Panc1 (cell line): ENCODE results near the gene DNAJC4. TPM values are rescaled to one million over a fixed set of nuclear protein-coding genes. Genes with fewer than 3 reads are reported as not detected.

Experiments used
- ATAC-seq: fragments of 200-7000 bp; cut with Tn5 transposase; 2 replicates; pipeline ENCODE4 v1.9.1; 2020; ENCODE audit warnings: mild to moderate bottlenecking, moderate library complexity
- BruUV-seq: library from RNA; stranded (reverse); fragments of 400-500 nt; replicated peaks from 2 replicates; lab custom pipeline; 2021; lab: Mats Ljungman, UMichigan
- CTCF ChIA-PET: fragments of 300-600 bp; sonication (Branson Sonifier 250); formaldehyde crosslinking; loops from one replicate; lab custom pipeline; 2022; ENCODE audit warnings: antibody characterized with exemption; lab: Charles Lee
- POLR2A ChIA-PET: fragments of 300-600 bp; sonication (Branson Sonifier 250); formaldehyde crosslinking; loops from one replicate; lab custom pipeline; 2022; ENCODE audit warnings: antibody characterized with exemption; lab: Charles Lee
- DNase-seq: peaks from one replicate; pipeline ENCODE4 v3.0.0-alpha.2; 2010; ENCODE audit warnings: low read depth, low spot score
- H3K27ac ChIP-seq: 2 replicates; pipeline ENCODE4 v1.5.1; 2011; ENCODE audit warnings: mild to moderate bottlenecking, low read length, inconsistent platforms
- H3K27me3 ChIP-seq: fragments of 200-500 bp; sonication (Bioruptor generic); 2 replicates; pipeline ENCODE4 v1.6.0; 2014; ENCODE audit warnings: low read length, inconsistent platforms; ENCODE audit not compliant: control insufficient read depth, insufficient read depth
- H3K36me3 ChIP-seq: fragments of 200-500 bp; sonication (Bioruptor generic); 2 replicates; pipeline ENCODE4 v1.5.1; 2014; ENCODE audit warnings: inconsistent platforms, mild to moderate bottlenecking, low read length, moderate library complexity; ENCODE audit not compliant: control insufficient read depth, insufficient read depth
- H3K4me1 ChIP-seq: 2 replicates; pipeline ENCODE4 v1.5.1; 2011; ENCODE audit warnings: inconsistent platforms, mild to moderate bottlenecking, low read length, moderate library complexity; ENCODE audit not compliant: control insufficient read depth, insufficient read depth
- H3K4me3 ChIP-seq, 2 experiments: 2 replicates each; pipeline ENCODE4 v1.5.1; 2011 to 2012; ENCODE audit warnings: low read depth in 2 of 2, low read length in 2 of 2, mild to moderate bottlenecking in 2 of 2, inconsistent platforms in 1 of 2, moderate library complexity in 1 of 2
- H3K9me3 ChIP-seq: fragments of 200-500 bp; sonication (Bioruptor generic); 2 replicates; pipeline ENCODE4 v1.5.1; 2014; ENCODE audit warnings: low read depth, mild to moderate bottlenecking, inconsistent platforms, low read length, moderate library complexity; ENCODE audit not compliant: control insufficient read depth, insufficient read depth
- POLR2AphosphoS5 ChIP-seq: IDR thresholded peaks from 2 replicates; pipeline ENCODE4 v1.6.1; 2012; ENCODE audit warnings: mild to moderate bottlenecking, low read depth, low read length, moderate library complexity
- SIN3A ChIP-seq: IDR thresholded peaks from 2 replicates; pipeline ENCODE4 v1.6.1; 2012; ENCODE audit warnings: low read depth, mild to moderate bottlenecking, low read length, moderate library complexity, borderline replicate concordance; ENCODE audit not compliant: insufficient read depth
- TCF7L2 ChIP-seq: IDR thresholded peaks from 2 replicates; pipeline ENCODE4 v1.6.1; 2011; ENCODE audit warnings: mild to moderate bottlenecking, low read depth, low read length, inconsistent platforms
- in situ Hi-C: cut with HindIII; loops from 2 replicates; pipeline ENCODE4 v1.10.0; 2016; ENCODE audit warnings: low sequenced_read_pairs, low pct_unique_long_range_greater_than_20kb
- intact Hi-C: fragments of 100-400 bp; cut with micrococcal nuclease; formaldehyde crosslinking; loops from one replicate; pipeline ENCODE4 v1.10.0; 2022; ENCODE audit not compliant: unreplicated experiment
- total RNA-seq: library from RNA; stranded (reverse); gene quantifications from one replicate; pipeline ENCODE4 v1.2.1, GENCODE V29; 2021; ENCODE audit not compliant: unreplicated experiment
- TF ChIP-seq, protein P1 (sequence below): fragments of 450-650 bp; IDR thresholded peaks from 2 replicates; pipeline ENCODE4 v1.5.1; 2017; ENCODE audit warnings: mild to moderate bottlenecking
- TF ChIP-seq, protein P2 (sequence below), 2 experiments: IDR thresholded peaks; 2 replicates each; pipeline ENCODE4 v1.6.1; 2011 to 2012; ENCODE audit warnings: low read depth in 2 of 2, control low read depth in 1 of 2, low read length in 1 of 2, mild to moderate bottlenecking in 1 of 2, moderate library complexity in 1 of 2; ENCODE audit not compliant: insufficient read depth in 1 of 2

DNAJC4 gene
- total RNA-seq, 1 experiment from 2014 or later: 41.0 TPM

DNA sequence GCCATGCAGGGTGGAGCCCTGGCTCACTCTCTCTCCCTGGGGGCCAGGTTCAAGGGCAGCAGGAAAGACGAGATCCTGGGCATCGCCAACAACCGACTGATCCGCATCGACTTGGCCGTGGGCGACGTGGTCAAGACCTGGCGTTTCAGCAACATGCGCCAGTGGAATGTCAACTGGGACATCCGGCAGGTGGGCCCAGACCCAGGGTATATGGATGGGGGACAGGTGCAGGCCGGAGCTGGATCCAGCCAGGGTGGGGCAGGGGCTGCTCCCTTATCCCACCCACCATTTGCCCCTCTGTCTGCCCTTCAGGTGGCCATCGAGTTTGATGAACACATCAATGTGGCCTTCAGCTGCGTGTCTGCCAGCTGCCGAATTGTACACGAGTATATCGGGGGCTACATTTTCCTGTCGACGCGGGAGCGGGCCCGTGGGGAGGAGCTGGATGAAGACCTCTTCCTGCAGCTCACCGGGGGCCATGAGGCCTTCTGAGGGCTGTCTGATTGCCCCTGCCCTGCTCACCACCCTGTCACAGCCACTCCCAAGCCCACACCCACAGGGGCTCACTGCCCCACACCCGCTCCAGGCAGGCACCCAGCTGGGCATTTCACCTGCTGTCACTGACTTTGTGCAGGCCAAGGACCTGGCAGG, 7.2 kb upstream of the DNAJC4 start:
- no peak overlapping the region for H3K27ac ChIP-seq
- ATAC-seq (no peak), DNase-seq (no peak)
- peaks cover 2% of the 10 kb centered on the region for H3K36me3 ChIP-seq
- CTCF ChIA-PET: interaction anchor here (0.6 kb wide), 1 partner anchor 78 kb away, joined by 7 read pairs; no protein-coding TSS in a partner anchor
- no peaks in the 10 kb centered on the region for H3K9me3 ChIP-seq
- BruUV-seq: no TSS peak
- no peaks in the 10 kb centered on the region for H3K27me3 ChIP-seq
- TF ChIP-seq TCF7L2 (no peak), POLR2AphosphoS5 (no peak), SIN3A (no peak)
- TF ChIP-seq, protein P1, sequence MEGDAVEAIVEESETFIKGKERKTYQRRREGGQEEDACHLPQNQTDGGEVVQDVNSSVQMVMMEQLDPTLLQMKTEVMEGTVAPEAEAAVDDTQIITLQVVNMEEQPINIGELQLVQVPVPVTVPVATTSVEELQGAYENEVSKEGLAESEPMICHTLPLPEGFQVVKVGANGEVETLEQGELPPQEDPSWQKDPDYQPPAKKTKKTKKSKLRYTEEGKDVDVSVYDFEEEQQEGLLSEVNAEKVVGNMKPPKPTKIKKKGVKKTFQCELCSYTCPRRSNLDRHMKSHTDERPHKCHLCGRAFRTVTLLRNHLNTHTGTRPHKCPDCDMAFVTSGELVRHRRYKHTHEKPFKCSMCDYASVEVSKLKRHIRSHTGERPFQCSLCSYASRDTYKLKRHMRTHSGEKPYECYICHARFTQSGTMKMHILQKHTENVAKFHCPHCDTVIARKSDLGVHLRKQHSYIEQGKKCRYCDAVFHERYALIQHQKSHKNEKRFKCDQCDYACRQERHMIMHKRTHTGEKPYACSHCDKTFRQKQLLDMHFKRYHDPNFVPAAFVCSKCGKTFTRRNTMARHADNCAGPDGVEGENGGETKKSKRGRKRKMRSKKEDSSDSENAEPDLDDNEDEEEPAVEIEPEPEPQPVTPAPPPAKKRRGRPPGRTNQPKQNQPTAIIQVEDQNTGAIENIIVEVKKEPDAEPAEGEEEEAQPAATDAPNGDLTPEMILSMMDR: no peak
- TF ChIP-seq, protein P2, sequence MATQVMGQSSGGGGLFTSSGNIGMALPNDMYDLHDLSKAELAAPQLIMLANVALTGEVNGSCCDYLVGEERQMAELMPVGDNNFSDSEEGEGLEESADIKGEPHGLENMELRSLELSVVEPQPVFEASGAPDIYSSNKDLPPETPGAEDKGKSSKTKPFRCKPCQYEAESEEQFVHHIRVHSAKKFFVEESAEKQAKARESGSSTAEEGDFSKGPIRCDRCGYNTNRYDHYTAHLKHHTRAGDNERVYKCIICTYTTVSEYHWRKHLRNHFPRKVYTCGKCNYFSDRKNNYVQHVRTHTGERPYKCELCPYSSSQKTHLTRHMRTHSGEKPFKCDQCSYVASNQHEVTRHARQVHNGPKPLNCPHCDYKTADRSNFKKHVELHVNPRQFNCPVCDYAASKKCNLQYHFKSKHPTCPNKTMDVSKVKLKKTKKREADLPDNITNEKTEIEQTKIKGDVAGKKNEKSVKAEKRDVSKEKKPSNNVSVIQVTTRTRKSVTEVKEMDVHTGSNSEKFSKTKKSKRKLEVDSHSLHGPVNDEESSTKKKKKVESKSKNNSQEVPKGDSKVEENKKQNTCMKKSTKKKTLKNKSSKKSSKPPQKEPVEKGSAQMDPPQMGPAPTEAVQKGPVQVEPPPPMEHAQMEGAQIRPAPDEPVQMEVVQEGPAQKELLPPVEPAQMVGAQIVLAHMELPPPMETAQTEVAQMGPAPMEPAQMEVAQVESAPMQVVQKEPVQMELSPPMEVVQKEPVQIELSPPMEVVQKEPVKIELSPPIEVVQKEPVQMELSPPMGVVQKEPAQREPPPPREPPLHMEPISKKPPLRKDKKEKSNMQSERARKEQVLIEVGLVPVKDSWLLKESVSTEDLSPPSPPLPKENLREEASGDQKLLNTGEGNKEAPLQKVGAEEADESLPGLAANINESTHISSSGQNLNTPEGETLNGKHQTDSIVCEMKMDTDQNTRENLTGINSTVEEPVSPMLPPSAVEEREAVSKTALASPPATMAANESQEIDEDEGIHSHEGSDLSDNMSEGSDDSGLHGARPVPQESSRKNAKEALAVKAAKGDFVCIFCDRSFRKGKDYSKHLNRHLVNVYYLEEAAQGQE (IDR thresholded peaks at IDR 0.05; ENCODE audit: insufficient read depth in 1 of 2, low read depth in 2 of 2, low read length in 1 of 2): no peak
- no peak overlapping the region for H3K4me3 ChIP-seq
- POLR2A ChIA-PET: no interaction called here
- intact Hi-C loops: no loop called here
- in situ Hi-C loops: no loop called here
- peaks cover 5% of the 10 kb centered on the region for H3K4me1 ChIP-seq

GRCh38 chr11:64224151-64224890, 6.0 kb upstream of the DNAJC4 start:
- no peak overlapping the region for H3K4me3 ChIP-seq
- no peak for DNase-seq
- CTCF ChIA-PET: interaction anchor here (0.5 to 0.6 kb wide), 2 partner anchors 71 to 194 kb away, joined by 4 to 6 read pairs; no protein-coding TSS in a partner anchor
- ATAC-seq: no peak
- POLR2A ChIA-PET: no interaction called here
- peaks cover 2% of the 10 kb centered on the region for H3K36me3 ChIP-seq
- no TSS peak for BruUV-seq
- in situ Hi-C loops: no loop called here
- H3K27ac ChIP-seq: no peak overlapping the region; the same call in 1 of the 2 replicates
- no peak for TF ChIP-seq POLR2AphosphoS5
- no peak for TF ChIP-seq TCF7L2
- TF ChIP-seq, protein P2 (IDR thresholded peaks at IDR 0.05; ENCODE audit: insufficient read depth in 1 of 2, low read depth in 2 of 2, low read length in 1 of 2): no peak
- TF ChIP-seq SIN3A: no peak
- TF ChIP-seq, protein P1: no peak
- no peaks in the 10 kb centered on the region for H3K27me3 ChIP-seq
- intact Hi-C loops: no loop called here
- peaks cover 11% of the 10 kb centered on the region for H3K4me1 ChIP-seq
- H3K9me3 ChIP-seq: no peaks in the 10 kb centered on the region
